Measurements from ENCODE around the gene ZNF655.

The ZNF655 gene

DNA sequence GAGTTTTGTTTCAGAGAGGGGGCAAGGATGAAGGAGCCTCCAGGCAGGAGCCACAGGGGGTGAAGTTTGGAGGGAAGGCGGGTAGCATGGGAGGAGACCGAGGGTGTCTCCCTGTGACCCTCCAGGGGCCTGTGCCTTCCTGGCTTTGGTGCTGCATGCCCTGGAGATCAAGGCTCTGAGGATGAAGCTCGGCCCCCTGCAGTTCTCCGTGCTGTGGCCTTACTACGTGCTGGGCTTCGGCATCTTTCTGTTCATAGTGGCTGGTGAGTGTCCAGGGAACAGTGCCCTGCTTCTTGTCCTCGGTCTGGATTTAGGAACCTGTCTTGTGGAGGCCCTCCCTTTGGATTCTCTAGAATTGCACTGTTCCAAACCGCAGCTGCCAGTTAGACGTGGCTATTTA lies 49.1 kb downstream of the ZNF655 start:
- no peak for DNase-seq

DNA sequence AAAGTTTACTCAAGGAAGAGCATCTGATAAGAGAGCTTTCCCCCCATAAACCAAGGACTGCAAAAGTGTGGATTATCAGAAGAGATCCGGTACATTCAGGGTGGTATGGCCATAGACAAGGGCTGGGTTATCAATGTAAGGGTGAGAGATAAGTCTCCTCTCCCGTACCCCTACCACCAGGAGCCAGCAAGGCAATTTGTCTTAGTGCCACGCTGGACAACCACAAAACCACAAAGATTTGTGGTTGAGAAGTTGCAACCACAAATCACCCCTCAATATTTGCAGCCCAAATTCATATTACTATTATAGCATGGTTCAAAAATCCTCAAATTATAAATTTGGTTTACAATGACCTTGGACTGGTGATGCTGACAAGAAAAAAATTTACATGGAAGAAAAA lies 56.1 kb downstream of the ZNF655 start:
- no peak for DNase-seq

- DNase-seq = no peak
These were observed 57.5 kb downstream of the ZNF655 start for GRCh38 chr7:99615989-99616358.

DNA sequence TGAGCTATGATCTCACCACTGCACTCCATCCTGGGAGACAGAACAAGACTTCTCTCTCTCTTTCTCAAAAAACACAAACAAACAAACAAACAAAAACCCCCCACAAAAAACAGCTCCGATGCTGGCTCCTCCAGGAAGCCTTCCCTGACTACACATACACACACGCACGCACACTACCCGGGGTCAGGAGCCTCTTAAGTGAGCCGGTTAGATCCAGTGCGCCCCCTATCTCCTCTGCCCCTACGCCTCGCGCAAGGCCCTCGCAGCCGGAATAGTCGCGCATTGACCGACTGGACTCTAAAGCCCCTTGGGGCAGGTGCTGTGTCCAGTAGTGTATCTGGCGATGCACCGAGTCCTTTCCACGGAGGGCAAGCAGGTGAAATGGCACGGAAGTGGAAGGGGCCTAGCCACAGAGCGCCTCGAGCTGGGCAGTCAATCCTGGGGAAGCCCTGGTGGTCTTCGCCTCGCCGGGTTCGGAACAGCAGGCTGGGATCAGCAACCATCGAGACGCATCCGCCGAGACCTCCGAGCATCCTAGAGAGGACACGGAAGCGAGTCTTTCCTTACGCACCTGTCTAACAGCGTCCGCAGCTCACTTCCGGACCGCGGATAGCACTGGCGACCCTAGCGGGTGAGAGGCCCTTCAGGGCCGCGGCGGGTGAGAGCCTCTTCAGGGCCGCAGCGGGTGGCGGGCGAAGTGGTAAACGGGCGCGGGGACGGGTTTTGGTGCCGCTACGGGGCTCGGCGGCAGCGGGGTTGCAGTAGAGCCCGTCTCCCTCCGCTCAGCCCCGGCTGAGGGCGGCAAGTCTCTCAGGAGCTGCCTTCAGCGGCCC lies 58.1 kb downstream of the ZNF655 start, which contains the start of gene ZSCAN25:
TSS of gene ZSCAN25 (plus strand) at position 588 of the 833 bp plus-strand sequence. CDS start 2,661 bp downstream, outside the sequence.
- DNase-seq = peak; percentile 92

GRCh38 chr7:99617192-99617781 lies 58.8 kb downstream of the ZNF655 start:
- no peak for DNase-seq

DNA sequence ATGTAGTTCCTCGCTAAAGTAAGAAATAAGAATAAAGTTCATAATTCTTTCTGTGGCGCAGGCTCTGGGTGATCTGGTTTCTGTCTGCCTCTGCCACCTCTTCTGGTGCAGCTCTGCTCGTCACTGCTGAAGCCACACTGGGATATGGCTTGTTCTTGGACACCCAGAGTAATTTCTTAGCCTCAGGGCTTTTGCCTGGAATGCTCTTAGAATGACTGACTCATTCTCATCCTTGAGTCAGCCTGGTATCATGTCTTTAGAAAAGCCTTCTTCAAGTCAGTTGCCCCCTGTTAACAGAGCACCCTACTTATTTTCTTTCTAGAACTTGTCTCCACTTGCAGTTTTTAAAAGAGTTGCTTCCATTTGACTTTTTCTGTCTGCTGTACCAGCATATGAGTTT lies 60.3 kb downstream of the ZNF655 start:
- DNase-seq = no peak

DNA sequence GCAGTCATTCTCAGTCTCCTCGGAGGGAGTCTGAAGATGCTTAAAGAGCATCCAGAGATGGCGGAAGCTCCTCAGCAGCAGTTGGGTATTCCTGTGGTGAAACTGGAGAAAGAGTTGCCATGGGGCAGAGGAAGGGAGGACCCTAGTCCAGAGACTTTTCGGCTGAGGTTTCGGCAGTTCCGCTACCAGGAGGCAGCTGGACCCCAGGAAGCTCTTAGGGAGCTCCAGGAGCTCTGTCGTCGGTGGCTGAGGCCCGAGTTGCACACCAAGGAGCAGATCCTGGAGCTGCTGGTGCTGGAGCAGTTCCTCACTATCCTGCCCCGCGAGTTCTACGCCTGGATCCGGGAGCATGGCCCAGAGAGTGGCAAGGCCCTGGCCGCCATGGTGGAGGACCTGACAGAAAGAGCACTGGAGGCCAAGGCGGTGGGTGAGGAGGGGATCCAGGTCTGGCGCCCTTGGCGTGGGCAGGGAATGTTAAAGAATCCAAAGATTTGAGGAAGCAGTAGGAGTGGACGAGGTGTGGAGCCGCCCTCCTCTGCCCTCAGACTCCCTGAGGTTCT lies 61.2 kb downstream of the ZNF655 start:
- no peak for DNase-seq

GRCh38 chr7:99621271-99621670 lies 62.8 kb downstream of the ZNF655 start:
- DNase-seq = no peak

DNA sequence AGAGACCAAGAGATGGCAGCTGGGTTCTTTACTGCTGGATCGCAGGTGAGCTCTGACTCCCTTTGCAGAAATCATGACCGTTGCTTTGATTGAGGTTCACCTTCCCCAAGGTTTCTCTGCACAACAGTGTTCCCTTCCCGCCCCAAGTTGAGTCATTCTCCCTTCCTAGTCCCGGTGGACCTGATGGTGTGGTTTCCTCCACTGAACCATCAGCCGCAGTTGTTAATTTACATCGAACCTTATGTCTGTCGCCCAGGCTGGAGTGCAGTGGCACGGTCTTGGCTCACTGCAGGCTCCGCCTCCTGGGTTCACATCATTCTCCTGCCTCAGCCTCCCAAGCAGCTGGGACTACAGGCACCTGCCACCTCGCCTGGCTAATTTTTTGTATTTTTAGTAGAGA lies 64.2 kb downstream of the ZNF655 start:
- DNase-seq = no peak

DNA sequence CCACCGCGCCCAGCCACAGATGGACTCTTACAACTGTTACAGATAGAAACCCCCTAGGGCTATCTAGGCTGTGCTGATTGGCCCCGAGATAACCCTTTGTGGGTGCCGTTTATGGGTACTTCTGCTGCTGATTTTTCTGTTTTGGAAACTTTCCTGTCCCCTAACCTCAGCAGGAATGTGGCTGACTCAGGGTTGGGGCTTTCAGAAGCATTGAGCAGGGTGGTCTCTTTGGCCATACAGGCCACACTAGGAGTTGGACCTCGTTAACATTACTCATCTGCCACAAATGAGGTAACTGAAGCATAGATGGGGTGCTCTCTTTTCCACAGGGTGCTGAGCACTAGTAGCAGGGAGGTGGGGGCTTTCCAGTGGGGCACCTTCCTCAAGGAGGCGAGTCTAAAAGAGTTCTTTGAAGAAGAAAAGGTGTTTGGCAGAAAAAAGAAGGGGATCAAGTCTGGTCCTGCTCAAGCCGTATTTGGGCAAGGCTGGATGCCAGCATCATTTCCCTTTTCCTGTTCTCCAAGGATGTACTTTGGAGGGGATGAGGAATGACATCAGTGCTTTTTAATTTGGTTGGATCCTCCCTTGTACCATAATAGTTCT lies 64.8 kb downstream of the ZNF655 start:
- no peak for DNase-seq

DNA sequence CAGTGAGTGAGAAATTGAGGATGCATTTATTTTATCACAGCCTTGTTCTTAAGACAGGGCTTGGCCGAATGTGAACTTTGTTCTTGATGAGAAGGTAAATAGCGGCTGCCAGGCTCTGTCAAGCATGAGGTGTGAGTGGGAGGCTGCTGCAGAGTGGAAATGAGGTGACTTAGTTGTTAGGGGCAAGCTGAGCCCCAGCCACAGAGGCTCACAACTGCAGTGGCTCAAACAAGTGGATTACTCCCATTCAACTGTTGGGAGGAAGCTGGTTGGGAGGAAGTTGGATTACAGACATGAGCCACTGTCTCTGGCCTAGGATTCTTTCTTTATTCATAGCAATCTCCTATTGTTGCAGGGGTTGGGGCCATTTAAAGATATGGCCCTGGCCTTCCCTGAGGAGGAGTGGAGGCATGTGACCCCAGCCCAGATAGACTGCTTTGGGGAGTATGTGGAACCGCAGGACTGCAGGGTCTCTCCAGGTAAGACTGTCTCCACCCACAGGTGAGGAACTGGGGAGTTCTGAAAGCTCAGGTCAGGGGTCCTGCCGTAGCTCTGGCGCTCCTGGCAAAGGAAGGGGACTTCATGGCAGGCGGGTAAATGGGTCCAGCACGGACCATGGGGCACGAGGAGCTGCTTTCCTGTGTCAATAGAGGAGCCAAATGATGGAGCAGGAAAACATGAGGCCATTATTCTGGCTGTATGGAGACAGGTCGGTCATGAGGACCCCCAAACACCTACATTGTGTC lies 65.4 kb downstream of the ZNF655 start:
- no peak for DNase-seq

DNA sequence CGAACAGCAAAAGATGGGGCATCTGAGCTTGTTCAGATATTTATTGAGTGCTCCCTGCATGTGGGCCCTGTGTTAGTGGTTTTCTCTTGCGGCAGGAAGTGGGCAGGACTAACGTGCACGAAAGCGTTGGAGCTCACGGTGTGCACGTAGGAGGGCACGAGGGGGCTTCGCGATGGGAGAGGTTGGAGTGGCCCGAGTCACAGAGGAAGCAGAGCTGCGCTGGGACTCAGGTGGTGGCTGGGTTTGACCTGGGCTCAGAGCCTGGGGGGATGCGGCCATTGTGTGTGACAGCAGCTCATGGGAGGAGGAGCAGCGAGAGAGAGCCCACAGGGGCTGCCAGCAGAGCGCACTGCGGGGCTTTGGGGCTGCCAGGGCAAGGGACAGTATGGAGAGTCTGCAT lies 66.0 kb downstream of the ZNF655 start:
- no peak for DNase-seq

DNA sequence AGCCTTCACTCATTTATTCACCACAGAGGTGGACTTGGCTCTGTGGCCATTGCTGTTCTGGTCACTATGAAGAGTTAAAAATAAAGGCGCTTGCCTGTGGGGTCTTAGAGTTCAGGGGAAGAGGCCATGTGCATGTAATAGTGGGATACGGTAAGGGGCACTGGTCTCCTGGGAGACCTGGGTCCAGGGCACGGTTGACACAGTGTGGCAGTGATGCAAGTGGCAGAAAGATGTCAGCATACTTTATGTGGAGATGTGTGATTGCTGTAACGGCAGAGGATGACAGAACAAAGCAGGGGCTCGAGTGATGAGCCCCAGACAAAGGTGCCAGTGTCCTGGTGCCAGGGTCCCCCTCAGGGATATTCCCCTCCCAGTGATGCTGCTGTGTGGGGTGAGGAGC lies 66.9 kb downstream of the ZNF655 start:
- no peak for DNase-seq

GRCh38 chr7:99625961-99626360 lies 67.5 kb downstream of the ZNF655 start:
- DNase-seq = no peak
